ENCODE data around the gene UQCC2. TPM values are rescaled to one million over a fixed set of nuclear protein-coding genes. Genes with fewer than 3 reads are reported as not detected.

UQCC2 gene
- total RNA-seq, 1 donor from 2014 or later, result 54.9 TPM

- Mint-ChIP-seq H3K4me3 (ENCODE audit: unreplicated experiment) (no peak overlapping the region), H3K36me3 (ENCODE audit: low read depth, unreplicated experiment) (peaks cover 40% of the 10 kb centered on the region), H3K27me3 (ENCODE audit: unreplicated experiment) (peaks cover 12% of the 10 kb centered on the region), H3K4me1 (ENCODE audit: unreplicated experiment) (no peaks in the 10 kb centered on the region), H3K27ac (ENCODE audit: unreplicated experiment) (no peak overlapping the region), H3K9me3 (ENCODE audit: unreplicated experiment) (no peaks in the 10 kb centered on the region)
- no peak for TF ChIP-seq CTCF (IDR thresholded peaks at IDR 0.05; ENCODE audit: unreplicated experiment)
- no peak for DNase-seq (ENCODE audit: low spot score)
These were observed 27.7 kb downstream of the UQCC2 start for GRCh38 chr6:33683576-33684427.

GRCh38 chr6:33683051-33683571, 28.4 kb downstream of the UQCC2 start:
- Mint-ChIP-seq H3K27me3 (ENCODE audit: unreplicated experiment) (peaks cover 10% of the 10 kb centered on the region), H3K4me3 (ENCODE audit: unreplicated experiment) (no peak overlapping the region), H3K36me3 (ENCODE audit: low read depth, unreplicated experiment) (peaks cover 43% of the 10 kb centered on the region), H3K4me1 (ENCODE audit: unreplicated experiment) (no peaks in the 10 kb centered on the region), H3K9me3 (ENCODE audit: unreplicated experiment) (no peaks in the 10 kb centered on the region), H3K27ac (ENCODE audit: unreplicated experiment) (no peak overlapping the region)
- TF ChIP-seq CTCF (IDR thresholded peaks at IDR 0.05; ENCODE audit: unreplicated experiment), result no peak
- DNase-seq (ENCODE audit: low spot score), result no peak

- no peak for TF ChIP-seq CTCF (IDR thresholded peaks at IDR 0.05; ENCODE audit: unreplicated experiment)
- H3K36me3 Mint-ChIP-seq (ENCODE audit: low read depth, unreplicated experiment), result peaks cover 50% of the 10 kb centered on the region
- peak overlapping the region; percentile 26 for H3K27ac Mint-ChIP-seq (ENCODE audit: unreplicated experiment)
- H3K4me3 Mint-ChIP-seq (ENCODE audit: unreplicated experiment), result no peak overlapping the region
- H3K9me3 Mint-ChIP-seq (ENCODE audit: unreplicated experiment), result no peaks in the 10 kb centered on the region
- peaks cover 16% of the 10 kb centered on the region for H3K27me3 Mint-ChIP-seq (ENCODE audit: unreplicated experiment)
- H3K4me1 Mint-ChIP-seq (ENCODE audit: unreplicated experiment), result no peaks in the 10 kb centered on the region
- no peak for DNase-seq (ENCODE audit: low spot score)
These were observed 29.2 kb downstream of the UQCC2 start for GRCh38 chr6:33682341-33682740.

GRCh38 chr6:33679761-33680160, 31.7 kb downstream of the UQCC2 start:
- TF ChIP-seq CTCF (IDR thresholded peaks at IDR 0.05; ENCODE audit: unreplicated experiment), result no peak
- H3K27me3 Mint-ChIP-seq (ENCODE audit: unreplicated experiment), result peaks cover 6% of the 10 kb centered on the region
- H3K36me3 Mint-ChIP-seq (ENCODE audit: low read depth, unreplicated experiment), result peaks cover 50% of the 10 kb centered on the region
- H3K4me1 Mint-ChIP-seq (ENCODE audit: unreplicated experiment), result no peaks in the 10 kb centered on the region
- H3K27ac Mint-ChIP-seq (ENCODE audit: unreplicated experiment), result no peak overlapping the region
- no peak for DNase-seq (ENCODE audit: low spot score)
- no peaks in the 10 kb centered on the region for H3K9me3 Mint-ChIP-seq (ENCODE audit: unreplicated experiment)
- H3K4me3 Mint-ChIP-seq (ENCODE audit: unreplicated experiment), result peak overlapping the region; percentile 54

GRCh38 chr6:33678932-33679490, 32.5 kb downstream of the UQCC2 start:
- Mint-ChIP-seq H3K4me1 (ENCODE audit: unreplicated experiment) (no peaks in the 10 kb centered on the region), H3K9me3 (ENCODE audit: unreplicated experiment) (no peaks in the 10 kb centered on the region), H3K27me3 (ENCODE audit: unreplicated experiment) (peaks cover 8% of the 10 kb centered on the region), H3K36me3 (ENCODE audit: low read depth, unreplicated experiment) (peaks cover 53% of the 10 kb centered on the region), H3K27ac (ENCODE audit: unreplicated experiment) (peak overlapping the region; percentile 24), H3K4me3 (ENCODE audit: unreplicated experiment) (peak overlapping the region; percentile 71)
- TF ChIP-seq CTCF (IDR thresholded peaks at IDR 0.05; ENCODE audit: unreplicated experiment), result no peak
- no peak for DNase-seq (ENCODE audit: low spot score)

Data from endothelial cell (in vitro differentiated cells).